Heart left ventricle (tissue), 16 donors: ENCODE measurements around the gene TAAR6. TPM values are rescaled to one million over a fixed set of nuclear protein-coding genes. Genes with fewer than 3 reads are reported as not detected.

Source experiments
- ATAC-seq, 4 donors: fragments of 200-7000 bp; cut with Tn5 transposase; one replicate each; pipeline ENCODE4 v1.9.1; 2020 to 2022; ENCODE audit warnings: moderate library complexity in 4 of 4, mild to moderate bottlenecking in 3 of 4, moderate number of reproducible peaks in 1 of 4
- DNase-seq, 5 donors: peaks; one replicate each; pipeline ENCODE4 v3.0.0-alpha.2; 2020
- H3K27ac ChIP-seq, 12 donors: fragments of 200-600 bp; sonication (generic) in 4 of 12; one replicate each; pipeline versions ENCODE4 v1.5.0 to v1.8.0; 2016 to 2022; ENCODE audit warnings: mild to moderate bottlenecking in 2 of 12
- H3K27me3 ChIP-seq, 9 donors: fragments of 200-600 bp; sonication (generic) in 2 of 9; one replicate each; pipeline versions ENCODE4 v1.5.1 to v1.8.0; 2016 to 2022; ENCODE audit warnings: mild to moderate bottlenecking in 3 of 9
- H3K36me3 ChIP-seq, 9 donors: fragments of 200-600 bp; sonication (generic) in 2 of 9; one replicate each; pipeline versions ENCODE4 v1.5.0 to v1.8.0; 2018 to 2022; ENCODE audit warnings: mild to moderate bottlenecking in 2 of 9
- H3K4me1 ChIP-seq, 12 donors: fragments of 200-600 bp; sonication (generic) in 4 of 12; one replicate each; pipeline versions ENCODE4 v1.5.0 to v1.8.0; 2016 to 2022; ENCODE audit warnings: mild to moderate bottlenecking in 3 of 12
- H3K4me3 ChIP-seq, 12 donors: fragments of 200-600 bp; sonication (generic) in 4 of 12; one replicate each; pipeline versions ENCODE4 v1.5.0 to v1.8.0; 2017 to 2022; ENCODE audit warnings: mild to moderate bottlenecking in 9 of 12, moderate library complexity in 4 of 12
- H3K9me3 ChIP-seq, 12 donors: fragments of 200-600 bp; sonication (generic) in 4 of 12; one replicate each; pipeline versions ENCODE4 v1.5.0 to v1.8.0; 2016 to 2022; ENCODE audit warnings: mild to moderate bottlenecking in 1 of 12
- CTCF ChIP-seq, 12 donors: fragments of 200-600 bp; sonication (generic) in 4 of 12; IDR thresholded peaks; one replicate each; pipeline versions ENCODE4 v1.5.0 to v1.8.0; 2018 to 2022; ENCODE audit warnings: antibody characterized with exemption in 12 of 12, mild to moderate bottlenecking in 5 of 12
- POLR2A ChIP-seq, 2 donors: fragments of 450-650 bp; IDR thresholded peaks; one replicate each; pipeline ENCODE4 v1.6.1; 2017; ENCODE audit warnings: antibody characterized with exemption in 2 of 2, mild to moderate bottlenecking in 2 of 2, moderate library complexity in 2 of 2
- WGBS, 4 donors: extraction: QIAGEN DNeasy Blood & Tissue Kit in 2 of 4; methylation state at CpG; one replicate each; pipeline versions ENCODE4 v1.1.5 to v1.1.7; 2013 to 2018; 5-methylcytosine and 5-hydroxymethylcytosine counted together
- intact Hi-C, 10 donors: fragments of 100-400 bp; cut with DNase I; formaldehyde crosslinking; loops; one replicate each; pipeline versions ENCODE4 v1.11.1 to v1.14.2; 2022
- polyA plus RNA-seq, 2 donors: library from polyadenylated mRNA; stranded (reverse); fragments of 200-250 nt; gene quantifications; one replicate each; pipeline ENCODE4 v1.2.3, GENCODE V29; 2013
- total RNA-seq, 9 donors: library from RNA; depleted of rRNA in 2 of 9; stranded (reverse); fragments of >200 nt in 2 of 9; fragmentation: NEBNext Ultra II Directional in 3 of 9; extraction: Animal tissue kit (Norgen Biotek cat#: 25700) in 3 of 9; gene quantifications; one replicate each; pipeline versions ENCODE4 v1.1.0 to v1.2.4, GENCODE V29; 2016 to 2023
- donor health status: ischemic (EF 13 %, LVEDD 7.1; RV severe dilation, severe dysfunction).
- donor health status: healthy with polysubstance abuse.
- donor health status: DM: no; HTN: yes; CAD: no.
- donor health status: DM: no; HTN: no; CAD: no.
- donor health status: ischemic (EF 25% LVEDD 6.9; RV normal size, moderate dysfunction).
- donor health status: ischemic (EF 25% LVEDD 5.7; RV mildly dilated, moderate dysfunction).
- donor health status: healthy.
- donor health status: DM: yes; HTN: yes; CAD: no.
- donor health status: ischemic (EF 35%, LVEDD 5.7; RV mildly dilated, moderate dysfunction).
- donor health status: nonischemic (EF 11% LVEDD 7.7; RV severe dilation, severe dysfunction).
- donor health status: DM: yes; HTN: yes; CAD: no.
- donor health status: PGD.
- donor health status: ischemic (EF 29% LVEDD 5.4; RV normal size, mild dysfunction).
- donor health status: nonischemic (EF 23%, LVEDD 6.1; RV moderate dilation, normal function).

TAAR6 gene
- total and polyA plus RNA-seq, 11 donors, result not detected

- intact Hi-C loops, result no loop called here
- H3K4me1 ChIP-seq, result no peaks in the 10 kb centered on the region
- ATAC-seq, result no peak
- H3K27me3 ChIP-seq, result no peaks in the 10 kb centered on the region
- no peaks in the 10 kb centered on the region for H3K36me3 ChIP-seq
- no peak overlapping the region for H3K4me3 ChIP-seq
- 76 to 90% (median 80%) methylated on average over 2 of the region's 2 CpGs for WGBS, 4 donors
- H3K9me3 ChIP-seq, result no peaks in the 10 kb centered on the region
- DNase-seq, result no peak
- TF ChIP-seq CTCF (IDR thresholded peaks at IDR 0.05) (no peak), POLR2A (IDR thresholded peaks at IDR 0.05) (no peak)
- H3K27ac ChIP-seq, result no peak overlapping the region
Measured at GRCh38 chr6:132611616-132612015, 41.5 kb downstream of the TAAR6 start.

- no peak overlapping the region for H3K27ac ChIP-seq
- DNase-seq (no peak), ATAC-seq (no peak)
- H3K4me3 ChIP-seq, result no peak overlapping the region
- H3K36me3 ChIP-seq, result no peaks in the 10 kb centered on the region
- no peaks in the 10 kb centered on the region for H3K4me1 ChIP-seq
- WGBS, 4 donors, result 52 to 55% (median 55%) methylated on average over 4 of the region's 4 CpGs
- intact Hi-C loops, result no loop called here
- no peaks in the 10 kb centered on the region for H3K9me3 ChIP-seq
- peaks cover 0 to 4% (median 0%) of the 10 kb centered on the region in 9 donors for H3K27me3 ChIP-seq
- TF ChIP-seq POLR2A (IDR thresholded peaks at IDR 0.05), result no peak
Measured at GRCh38 chr6:132612449-132613108, 42.5 kb downstream of the TAAR6 start.

- no peak for TF ChIP-seq CTCF (IDR thresholded peaks at IDR 0.05)
- no peak for TF ChIP-seq POLR2A (IDR thresholded peaks at IDR 0.05)
- DNase-seq (no peak), ATAC-seq (no peak)
- H3K27me3 ChIP-seq, result peaks cover 0 to 10% (median 0%) of the 10 kb centered on the region in 9 donors
- no peaks in the 10 kb centered on the region for H3K9me3 ChIP-seq
- no peaks in the 10 kb centered on the region for H3K4me1 ChIP-seq
- no peaks in the 10 kb centered on the region for H3K36me3 ChIP-seq
- WGBS, 4 donors, result 68 to 83% (median 81%) methylated on average over 6 to 7 of the region's 7 CpGs
- intact Hi-C loops, result no loop called here
- H3K27ac ChIP-seq, result no peak overlapping the region
- peak overlapping the region in 1 of 12 donors; percentile 13 for H3K4me3 ChIP-seq
Measured at GRCh38 chr6:132614554-132614953, 44.4 kb downstream of the TAAR6 start.

- no peak for DNase-seq
- no peak overlapping the region for H3K27ac ChIP-seq
- H3K27me3 ChIP-seq, result peaks cover 0 to 10% (median 0%) of the 10 kb centered on the region in 9 donors
- H3K4me3 ChIP-seq, result no peak overlapping the region
- H3K9me3 ChIP-seq, result no peaks in the 10 kb centered on the region
- intact Hi-C loops, result no loop called here
- ATAC-seq, result no peak
- no peaks in the 10 kb centered on the region for H3K4me1 ChIP-seq
- 31 to 52% (median 36%) methylated on average over 1 of the region's 1 CpG for WGBS, 4 donors
- H3K36me3 ChIP-seq, result no peaks in the 10 kb centered on the region
- TF ChIP-seq POLR2A (IDR thresholded peaks at IDR 0.05) (no peak), CTCF (IDR thresholded peaks at IDR 0.05) (no peak)
Measured at GRCh38 chr6:132616677-132617076, 46.6 kb downstream of the TAAR6 start.

Other genes starting within 250 kb of the TAAR6 start
- 10 to 100 TPM in 1 of 9 donors, 1 to 10 TPM in 8; 2.0 to 10.5 (median 3.3) TPM for gene MOXD1, start 168.8 kb upstream of the TAAR6 start, total RNA-seq
- gene MOXD1, start 168.8 kb upstream of the TAAR6 start, polyA plus RNA-seq, result 1 to 10 TPM in 1 of 2 donors, under 1 TPM in 1; 0.69 to 2.0 TPM
- 10 to 100 TPM; 24.8 to 78.8 (median 56.3) TPM for gene STX7, start 57.2 kb upstream of the TAAR6 start, total RNA-seq
- gene STX7, start 57.2 kb upstream of the TAAR6 start, polyA plus RNA-seq, result 10 to 100 TPM in 1 of 2 donors, 1 to 10 TPM in 1; 6.7 to 25.1 TPM
- not detected for gene TAAR9, start 32.0 kb upstream of the TAAR6 start, total RNA-seq
- gene TAAR9, start 32.0 kb upstream of the TAAR6 start, polyA plus RNA-seq, result not detected
- gene TAAR8, start 17.6 kb upstream of the TAAR6 start, total RNA-seq, result not detected
- gene TAAR8, start 17.6 kb upstream of the TAAR6 start, polyA plus RNA-seq, result not detected
- not detected for gene TAAR5, start 19.4 kb downstream of the TAAR6 start, total RNA-seq
- gene TAAR5, start 19.4 kb downstream of the TAAR6 start, polyA plus RNA-seq, result not detected
- gene TAAR2, start 54.0 kb downstream of the TAAR6 start, total RNA-seq, result not detected
- not detected for gene TAAR2, start 54.0 kb downstream of the TAAR6 start, polyA plus RNA-seq
- not detected for gene TAAR1, start 88.9 kb downstream of the TAAR6 start, total RNA-seq
- not detected for gene TAAR1, start 88.9 kb downstream of the TAAR6 start, polyA plus RNA-seq
- 1 to 10 TPM in 3 of 9 donors, under 1 TPM in 6; 0.29 to 2.2 (median 0.57) TPM for gene VNN1, start 143.7 kb downstream of the TAAR6 start, total RNA-seq
- under 1 TPM; 0.38 to 0.44 TPM for gene VNN1, start 143.7 kb downstream of the TAAR6 start, polyA plus RNA-seq
- gene VNN2, start 187.6 kb downstream of the TAAR6 start, total RNA-seq, result 1 to 10 TPM; 1.1 to 6.9 (median 2.5) TPM
- under 1 TPM; 0.30 to 0.39 TPM for gene VNN2, start 187.6 kb downstream of the TAAR6 start, polyA plus RNA-seq
- gene SLC18B1, start 228.3 kb downstream of the TAAR6 start, total RNA-seq, result 1 to 10 TPM; 1.1 to 7.4 (median 2.8) TPM
- gene SLC18B1, start 228.3 kb downstream of the TAAR6 start, polyA plus RNA-seq, result 1 to 10 TPM; 2.5 to 3.1 TPM
- gene RPS12, start 244.2 kb downstream of the TAAR6 start, total RNA-seq, result 100 to 1,000 TPM; 336 to 694 (median 475) TPM
- 1,000 to 10,000 TPM in 1 of 2 donors, 100 to 1,000 TPM in 1; 421 to 2,078 TPM for gene RPS12, start 244.2 kb downstream of the TAAR6 start, polyA plus RNA-seq